IMR-90 (cell line): Measurements from ENCODE around the gene SALL4. TPM values are rescaled to one million over a fixed set of nuclear protein-coding genes. Genes with fewer than 3 reads are reported as not detected.

ENCODE experiments used
- ATAC-seq: fragments of 200-7000 bp; cut with Tn5 transposase; 2 replicates; pipeline ENCODE4 v1.9.1; 2020; ENCODE audit warnings: low read depth, mild to moderate bottlenecking, moderate library complexity
- BruUV-seq: library from RNA; stranded (reverse); fragments of 400-500 nt; replicated peaks from 2 replicates; lab custom pipeline; 2021; lab: Mats Ljungman, UMichigan
- CTCF ChIA-PET: fragments of 300-600 bp; formaldehyde crosslinking; extraction: SDS; loops from one replicate; lab custom pipeline; 2021; ENCODE audit warnings: antibody characterized with exemption; lab: Yijun Ruan, JAX
- POLR2A ChIA-PET: fragments of 300-600 bp; sonication (Branson Sonifier 250); formaldehyde crosslinking; loops from one replicate; lab custom pipeline; 2022; ENCODE audit warnings: antibody characterized with exemption; ENCODE audit not compliant: unreplicated experiment; lab: Charles Lee
- DNase-seq: peaks from one replicate; pipeline ENCODE4 v3.0.0; 2013
- H2AFZ ChIP-seq: replicated peaks from 2 replicates; pipeline ENCODE3; 2013; ENCODE audit warnings: low read length, mild to moderate bottlenecking; ENCODE audit not compliant: poor library complexity
- H2AK5ac ChIP-seq: 2 replicates; pipeline ENCODE4 v1.6.1; 2013; ENCODE audit warnings: low read depth, low read length, inconsistent platforms
- H2AK9ac ChIP-seq: replicated peaks from 2 replicates; pipeline ENCODE3; 2013; ENCODE audit warnings: mild to moderate bottlenecking, low read depth, low read length, moderate library complexity; ENCODE audit not compliant: poor library complexity
- H2BK120ac ChIP-seq: 2 replicates; pipeline ENCODE4 v1.6.1; 2013; ENCODE audit warnings: low read depth, low read length, inconsistent platforms
- H2BK15ac ChIP-seq: 3 replicates; pipeline ENCODE4 v1.6.1; 2013; ENCODE audit warnings: low read depth, low read length, inconsistent platforms
- H2BK20ac ChIP-seq: 2 replicates; pipeline ENCODE4 v1.6.1; 2013; ENCODE audit warnings: low read depth, mild to moderate bottlenecking, inconsistent platforms, low read length, moderate library complexity
- H2BK5ac ChIP-seq: 2 replicates; pipeline ENCODE4 v1.6.1; 2013; ENCODE audit warnings: mild to moderate bottlenecking, low read depth, low read length, inconsistent platforms; ENCODE audit not compliant: poor library complexity, severe bottlenecking
- H3K14ac ChIP-seq: replicated peaks from 2 replicates; pipeline ENCODE4 v1.6.1; 2013; ENCODE audit warnings: low read depth, low read length, inconsistent platforms
- H3K18ac ChIP-seq: 2 replicates; pipeline ENCODE4 v1.6.1; 2013; ENCODE audit warnings: low read depth, low read length, control low read depth
- H3K23ac ChIP-seq: 2 replicates; pipeline ENCODE4 v1.6.1; 2013; ENCODE audit warnings: low read depth, low read length, inconsistent platforms
- H3K27ac ChIP-seq: 2 replicates; pipeline ENCODE4 v1.5.1; 2013; ENCODE audit warnings: mild to moderate bottlenecking, control low read depth, low read length; ENCODE audit not compliant: insufficient read depth
- H3K27me3 ChIP-seq: 2 replicates; pipeline ENCODE4 v1.6.1; 2013; ENCODE audit warnings: low read length; ENCODE audit not compliant: control insufficient read depth, insufficient read depth
- H3K36me3 ChIP-seq: 2 replicates; pipeline ENCODE4 v1.6.1; 2013; ENCODE audit warnings: low read length, mixed read lengths; ENCODE audit not compliant: control insufficient read depth, insufficient read depth
- H3K4ac ChIP-seq: 2 replicates; pipeline ENCODE4 v1.6.1; 2013; ENCODE audit warnings: low read depth, low read length, inconsistent platforms
- H3K4me1 ChIP-seq: 2 replicates; pipeline ENCODE4 v1.6.1; 2013; ENCODE audit warnings: low read length, mixed read lengths; ENCODE audit not compliant: control insufficient read depth, insufficient read depth
- H3K4me2 ChIP-seq: 2 replicates; pipeline ENCODE4 v1.6.1; 2013; ENCODE audit warnings: low read depth, mild to moderate bottlenecking, control low read depth, low read length, moderate library complexity
- H3K4me3 ChIP-seq: 2 replicates; pipeline ENCODE4 v1.5.1; 2013; ENCODE audit warnings: low read depth, mild to moderate bottlenecking, control low read depth, low read length, moderate library complexity; ENCODE audit not compliant: insufficient read depth
- H3K56ac ChIP-seq: 2 replicates; pipeline ENCODE4 v1.6.1; 2013; ENCODE audit warnings: low read length, inconsistent platforms; ENCODE audit not compliant: insufficient read depth; ENCODE audit errors: extremely low read depth
- H3K79me1 ChIP-seq, 2 experiments: 2 replicates each; pipeline ENCODE4 v1.6.1; 2013; ENCODE audit warnings: low read length in 2 of 2, inconsistent platforms in 1 of 2, low read depth in 1 of 2
- H3K9ac ChIP-seq: 2 replicates; pipeline ENCODE4 v1.6.1; 2013; ENCODE audit warnings: low read depth, low read length, control low read depth
- H3K9me1 ChIP-seq: 2 replicates; pipeline ENCODE4 v1.6.1; 2013; ENCODE audit warnings: low read length, inconsistent platforms; ENCODE audit not compliant: insufficient read depth
- H3K9me3 ChIP-seq: 2 replicates; pipeline ENCODE4 v1.6.1; 2013; ENCODE audit warnings: low read length; ENCODE audit not compliant: control insufficient read depth, insufficient read depth
- H4K20me1 ChIP-seq: 2 replicates; pipeline ENCODE4 v1.6.1; 2013; ENCODE audit warnings: low read length, inconsistent platforms; ENCODE audit not compliant: insufficient read depth
- H4K5ac ChIP-seq: 2 replicates; pipeline ENCODE4 v1.6.1; 2013; ENCODE audit warnings: mild to moderate bottlenecking, low read depth, low read length, control low read depth
- H4K8ac ChIP-seq, 2 experiments: 2 replicates each; pipeline ENCODE4 v1.6.1; 2013; ENCODE audit warnings: low read depth in 2 of 2, low read length in 2 of 2, control low read depth in 1 of 2, inconsistent platforms in 1 of 2
- H4K91ac ChIP-seq: 2 replicates; pipeline ENCODE4 v1.6.1; 2013; ENCODE audit warnings: low read depth, low read length, inconsistent platforms; ENCODE audit not compliant: insufficient read depth
- BHLHE40 ChIP-seq: fragments of 150-350 bp; IDR thresholded peaks from 2 replicates; pipeline ENCODE4 v1.6.1; 2016; ENCODE audit warnings: mild to moderate bottlenecking, low read depth, low read length
- CHD1 ChIP-seq: IDR thresholded peaks from 2 replicates; pipeline ENCODE4 v1.6.1; 2012; ENCODE audit warnings: low read depth, low read length, improper control_type of control experiment
- FOS ChIP-seq: fragments of 150-350 bp; IDR thresholded peaks from 2 replicates; pipeline ENCODE4 v1.6.1; 2016; ENCODE audit warnings: low read depth, low read length
- MAFK ChIP-seq: IDR thresholded peaks from 2 replicates; pipeline ENCODE4 v1.6.1; 2012; ENCODE audit warnings: low read depth, low read length, improper control_type of control experiment
- SMC3 ChIP-seq: fragments of 150-350 bp; IDR thresholded peaks from 2 replicates; pipeline ENCODE4 v1.6.1; 2016; ENCODE audit warnings: low read depth, mild to moderate bottlenecking, antibody characterized with exemption, low read length, moderate library complexity
- WGBS, 2 experiments: methylation state at CpG; one replicate each; pipeline versions ENCODE4 v1.1.5 to v1.1.7; 2013; ENCODE audit warnings: missing lambda C conversion rate in 2 of 2; ENCODE audit not compliant: insufficient read length in 1 of 2; ENCODE audit errors: extremely low coverage in 2 of 2; 5-methylcytosine and 5-hydroxymethylcytosine counted together
- dilution Hi-C: fragments of 300-500 bp; cut with HindIII; formaldehyde crosslinking; loops from one replicate; pipeline ENCODE4 v1.14.3; 2018; ENCODE audit warnings: low sequenced_read_pairs; ENCODE audit not compliant: unreplicated experiment
- in situ Hi-C: fragments of 300-500 bp; cut with MboI; formaldehyde crosslinking; loops from 3 replicates; pipeline ENCODE4 v1.14.3; 2019; ENCODE audit warnings: low sequenced_read_pairs, inconsistent platforms, mixed read lengths
- intact Hi-C: fragments of 100-400 bp; cut with micrococcal nuclease; formaldehyde crosslinking; loops from 2 replicates; pipeline ENCODE4 v1.10.0; 2022
- polyA plus RNA-seq, 3 experiments: library from polyadenylated mRNA; depleted of rRNA; stranded (reverse); fragments of >200 nt; gene quantifications; 2 replicates each; pipeline ENCODE4 v1.2.3, GENCODE V29; 2012; ENCODE audit warnings: low replicate concordance in 1 of 3
- total RNA-seq: library from RNA; depleted of rRNA; stranded (reverse); fragments of >200 nt; gene quantifications from 2 replicates; pipeline ENCODE4 v1.2.3, GENCODE V29; 2012

SALL4 gene
- total and polyA plus RNA-seq, 2 of the 4 experiments (the other 2 are of a cell fraction) = not detected

- Histone ChIP-seq H3K27ac (peak overlapping the region; percentile 58), H4K91ac (no peak overlapping the region; the same call in 1 of the 2 replicates), H2AK9ac (no peak overlapping the region), H3K18ac (no peak overlapping the region), H3K23ac (no peak overlapping the region), H2BK5ac (peak overlapping the region; percentile 67), H2AK5ac (peak overlapping the region; percentile 63; the same call in 1 of the 2 replicates), H3K56ac (no peak overlapping the region), H3K9ac (no peak overlapping the region), H3K4ac (peak overlapping the region; percentile 75), H4K20me1 (no peaks in the 10 kb centered on the region), H3K79me1 (peaks cover 16 to 75% of the 10 kb centered on the region in 2 experiments), H4K8ac (peak overlapping the region in 1 of 2 experiments; percentile 86; a peak in 1 of 4 replicates), H3K36me3 (0 out of 2 replicates have a peak, but pooled peaks cover 2% of the 10 kb centered on the region), H2BK20ac (peak overlapping the region; percentile 76; the same call in 1 of the 2 replicates), H4K5ac (no peak overlapping the region), H3K9me1 (peaks cover 9% of the 10 kb centered on the region), H2BK120ac (peak overlapping the region; percentile 80; the same call in 1 of the 2 replicates), H3K4me2 (peak overlapping the region; percentile 49; the same call in 1 of the 2 replicates), H3K9me3 (no peaks in the 10 kb centered on the region; the same call in 1 of the 2 replicates), H3K4me1 (peaks cover 8% of the 10 kb centered on the region), H3K27me3 (no peaks in the 10 kb centered on the region), H3K14ac (no peak overlapping the region), H3K4me3 (no peak overlapping the region), H2AFZ (peak overlapping the region; percentile 81), H2BK15ac (no peak overlapping the region; the same call in 2 of the 3 replicates)
- in situ Hi-C loops (loop anchor here (10.0 to 25.0 kb wide), 2 partner anchors 116 to 774 kb away; no protein-coding TSS in a partner anchor), dilution Hi-C loops (no loop called here), intact Hi-C loops (loop anchor here (10.0 kb wide), 1 partner anchor 116 kb away; no protein-coding TSS in a partner anchor)
- DNase-seq = peak; percentile 96
- POLR2A ChIA-PET = no interaction called here
- 0% methylated on average over 2 of the region's 14 CpGs; no CpG with 5 or more reads in 1 of the 2 experiments for WGBS, 2 experiments
- CTCF ChIA-PET = interaction anchor here (0.6 to 1.9 kb wide), 3 partner anchors 11 to 187 kb away, joined by 3 to 4 read pairs (median 3); no protein-coding TSS in a partner anchor
- TF ChIP-seq MAFK (peak; percentile 96), CHD1 (no peak), SMC3 (no peak), BHLHE40 (0 out of 2 replicates have a peak, but pooled peaks have one; percentile 14), FOS (peak; percentile 83)
- no TSS peak for BruUV-seq
- ATAC-seq = peak; percentile 94
These were observed 41.3 kb downstream of the SALL4 start for GRCh38 chr20:51760905-51761546.
